ENCODE results near the gene ZNF439.
"Not testable (repeated sequence)": the region's sequence is repeated elsewhere in the genome, so short reads cannot be mapped to it uniquely, and the experiment has no call there.

The ZNF439 gene

GRCh38 chr19:11853358-11853757 is 4.8 kb downstream of the ZNF439 start:
- TF ChIP-seq CTCF (IDR thresholded peaks at IDR 0.05; ENCODE audit: borderline replicate concordance, control extremely low read depth, extremely low read depth, insufficient read depth, missing control alignments), result no peak
- in situ Hi-C loops (cut with MboI; ENCODE audit: low sequenced_read_pairs, unreplicated experiment), result no loop called here
- DNase-seq (ENCODE audit: low spot score), result no peak

GRCh38 chr19:11856596-11857250 is 8.2 kb downstream of the ZNF439 start:
- no peak for TF ChIP-seq CTCF (IDR thresholded peaks at IDR 0.05; ENCODE audit: borderline replicate concordance, control extremely low read depth, extremely low read depth, insufficient read depth, missing control alignments)
- in situ Hi-C loops (cut with MboI; ENCODE audit: low sequenced_read_pairs, unreplicated experiment), result no loop called here
- DNase-seq (ENCODE audit: low spot score), result no peak

GRCh38 chr19:11860721-11861120 is 12.2 kb downstream of the ZNF439 start:
- in situ Hi-C loops (cut with MboI; ENCODE audit: low sequenced_read_pairs, unreplicated experiment), result no loop called here
- no peak for TF ChIP-seq CTCF (IDR thresholded peaks at IDR 0.05; ENCODE audit: borderline replicate concordance, control extremely low read depth, extremely low read depth, insufficient read depth, missing control alignments)
- DNase-seq (ENCODE audit: low spot score), result no peak

- no peak for TF ChIP-seq CTCF (IDR thresholded peaks at IDR 0.05; ENCODE audit: borderline replicate concordance, control extremely low read depth, extremely low read depth, insufficient read depth, missing control alignments)
- in situ Hi-C loops (cut with MboI; ENCODE audit: low sequenced_read_pairs, unreplicated experiment), result no loop called here
- DNase-seq (ENCODE audit: low spot score), result no peak
Measured at GRCh38 chr19:11861301-11861700, 12.8 kb downstream of the ZNF439 start.

- DNase-seq (ENCODE audit: low spot score); in situ Hi-C loops (cut with MboI; ENCODE audit: low sequenced_read_pairs, unreplicated experiment): not testable (repeated sequence)
Measured at GRCh38 chr19:11867766-11868165, 19.2 kb downstream of the ZNF439 start.

GRCh38 chr19:11868188-11868587 is 19.7 kb downstream of the ZNF439 start:
- in situ Hi-C loops (cut with MboI; ENCODE audit: low sequenced_read_pairs, unreplicated experiment), result no loop called here
- no peak for DNase-seq (ENCODE audit: low spot score)
- no peak for TF ChIP-seq CTCF (IDR thresholded peaks at IDR 0.05; ENCODE audit: borderline replicate concordance, control extremely low read depth, extremely low read depth, insufficient read depth, missing control alignments)

GRCh38 chr19:11872624-11873023 is 24.1 kb downstream of the ZNF439 start:
- TF ChIP-seq CTCF (IDR thresholded peaks at IDR 0.05; ENCODE audit: borderline replicate concordance, control extremely low read depth, extremely low read depth, insufficient read depth, missing control alignments), result no peak
- no peak for DNase-seq (ENCODE audit: low spot score)
- in situ Hi-C loops (cut with MboI; ENCODE audit: low sequenced_read_pairs, unreplicated experiment), result no loop called here

All from GM13976 (cell line).